ENCODE data around the gene NPIPB2. TPM values are rescaled to one million over a fixed set of nuclear protein-coding genes. Genes with fewer than 3 reads are reported as not detected.

The NPIPB2 gene
- total and polyA plus RNA-seq, 2 of the 13 experiments (the other 11 are each of a cell fraction or from before 2014, with no cell fraction given): 1.8 to 4.1 TPM

- TF ChIP-seq HNRNPK (IDR thresholded peaks at IDR 0.05; ENCODE audit: low read depth, low read length, poor library complexity, severe bottlenecking): peak; percentile 86
- peak; percentile 65; the same call in 1 of the 2 replicates for TF ChIP-seq LBX2 (CRISPR knock-in tag; IDR thresholded peaks at IDR 0.05; ENCODE audit: borderline replicate concordance)
- peak; percentile 64 for TF ChIP-seq ZSCAN21 (CRISPR knock-in tag; IDR thresholded peaks at IDR 0.05; ENCODE audit: borderline replicate concordance)
- peak; percentile 56 for TF ChIP-seq BCL6 (CRISPR knock-in tag; IDR thresholded peaks at IDR 0.05)
- TF ChIP-seq ZFY (CRISPR knock-in tag; IDR thresholded peaks at IDR 0.05): peak; percentile 92
- peak; percentile 84 for TF ChIP-seq ZHX2 (IDR thresholded peaks at IDR 0.05; ENCODE audit: low read depth)
- TF ChIP-seq ZHX2 (CRISPR knock-in tag; IDR thresholded peaks at IDR 0.05; ENCODE audit: borderline replicate concordance): no peak
- peak; percentile 90 for TF ChIP-seq GATAD1 (CRISPR knock-in tag; IDR thresholded peaks at IDR 0.05)
- no peak for TF ChIP-seq ZNF484 (CRISPR knock-in tag; IDR thresholded peaks at IDR 0.05; ENCODE audit: borderline replicate concordance, low read depth)
- TF ChIP-seq ATF1 (CRISPR knock-in tag; IDR thresholded peaks at IDR 0.05): peak; percentile 86; the same call in 1 of the 2 replicates
- no peak for TF ChIP-seq ATF5 (CRISPR knock-in tag; IDR thresholded peaks at IDR 0.05; ENCODE audit: low read depth)
- TF ChIP-seq ZZZ3 (CRISPR knock-in tag; IDR thresholded peaks at IDR 0.05; ENCODE audit: borderline replicate concordance): peak; percentile 95
- TF ChIP-seq ZNF224 (CRISPR knock-in tag; IDR thresholded peaks at IDR 0.05): peak; percentile 97
- peak; percentile 99 for TF ChIP-seq ZFP62 (CRISPR knock-in tag; IDR thresholded peaks at IDR 0.05)
- TF ChIP-seq GMEB1 (CRISPR knock-in tag; IDR thresholded peaks at IDR 0.05; ENCODE audit: borderline replicate concordance): peak; percentile 94
- TF ChIP-seq TCF12 (IDR thresholded peaks at IDR 0.05): no peak
- TF ChIP-seq TCF12 (CRISPR knock-in tag; IDR thresholded peaks at IDR 0.05): peak; percentile 88
- peak; percentile 92; the same call in 1 of the 2 replicates for TF ChIP-seq ZNF703 (CRISPR knock-in tag; IDR thresholded peaks at IDR 0.05; ENCODE audit: borderline replicate concordance)
- TF ChIP-seq ZIK1 (CRISPR knock-in tag; IDR thresholded peaks at IDR 0.05; ENCODE audit: borderline replicate concordance, low read depth): no peak; the same call in 1 of the 2 replicates
- TF ChIP-seq MXD3 (CRISPR knock-in tag; IDR thresholded peaks at IDR 0.05): peak; percentile 87
Measured at GRCh38 chr16:11915644-11916523, 26.0 kb downstream of the NPIPB2 start, which contains the start of gene GSPT1 (continued).
